Activated naive CD4-positive, alpha-beta T cell treated with anti-CD3 and anti-CD28 coated beads, Interleukin-2, amount 10 ng/mL, durations not matched to agents 7 days and 5 days (primary cell): ENCODE results near the gene C5orf46.

Source experiments
- CTCF ChIA-PET: fragments of 350-600 bp; sonication (Branson Sonifier 250); formaldehyde crosslinking; loops from one replicate; lab custom pipeline; 2021; ENCODE audit warnings: antibody characterized with exemption; lab: Charles Lee
- DNase-seq: peaks from one replicate; pipeline ENCODE4 v3.0.0-alpha.2; 2020
- H3K27ac Mint-ChIP-seq: one replicate; pipeline ENCODE4 v1.8.0; 2021; ENCODE audit warnings: mild to moderate bottlenecking, moderate library complexity, mixed read lengths
- H3K27me3 Mint-ChIP-seq: one replicate; pipeline ENCODE4 v1.8.0; 2021; ENCODE audit warnings: mild to moderate bottlenecking, mixed read lengths
- H3K36me3 Mint-ChIP-seq: one replicate; pipeline ENCODE4 v1.8.0; 2021; ENCODE audit warnings: mixed read lengths
- H3K4me1 Mint-ChIP-seq: one replicate; pipeline ENCODE4 v1.8.0; 2021; ENCODE audit warnings: mixed read lengths
- H3K4me3 Mint-ChIP-seq: one replicate; pipeline ENCODE4 v1.8.0; 2021; ENCODE audit warnings: mild to moderate bottlenecking, moderate library complexity, mixed read lengths
- H3K9me3 Mint-ChIP-seq: one replicate; pipeline ENCODE4 v1.8.0; 2021; ENCODE audit warnings: mixed read lengths

C5orf46 gene

GRCh38 chr5:147857302-147858129, 48.8 kb downstream of the C5orf46 start:
- H3K4me1 Mint-ChIP-seq: no peaks in the 10 kb centered on the region

GRCh38 chr5:147856801-147857200, 49.5 kb downstream of the C5orf46 start:
- CTCF ChIA-PET: interaction anchor here (1.8 kb wide), 1 partner anchor 13 kb away, joined by 5 read pairs; no protein-coding TSS in a partner anchor
- H3K4me3 Mint-ChIP-seq: no peak overlapping the region
- DNase-seq: no peak
- no peaks in the 10 kb centered on the region for H3K4me1 Mint-ChIP-seq
- no peaks in the 10 kb centered on the region for H3K9me3 Mint-ChIP-seq
- no peaks in the 10 kb centered on the region for H3K27me3 Mint-ChIP-seq
- H3K36me3 Mint-ChIP-seq: no peaks in the 10 kb centered on the region
- H3K27ac Mint-ChIP-seq: no peak overlapping the region

More at GRCh38 chr5:147857302-147858129, 48.8 kb downstream of the C5orf46 start:
- Mint-ChIP-seq H3K4me3 (no peak overlapping the region), H3K9me3 (no peaks in the 10 kb centered on the region), H3K36me3 (no peaks in the 10 kb centered on the region), H3K27ac (no peak overlapping the region), H3K27me3 (no peaks in the 10 kb centered on the region)
- DNase-seq: peak; percentile 60
- CTCF ChIA-PET: interaction anchor here (1.8 kb wide), 1 partner anchor 14 kb away, joined by 5 read pairs; no protein-coding TSS in a partner anchor

GRCh38 chr5:147855774-147856069, 50.6 kb downstream of the C5orf46 start:
- Mint-ChIP-seq H3K9me3 (no peaks in the 10 kb centered on the region), H3K27ac (no peak overlapping the region), H3K27me3 (no peaks in the 10 kb centered on the region), H3K36me3 (no peaks in the 10 kb centered on the region), H3K4me1 (no peaks in the 10 kb centered on the region), H3K4me3 (no peak overlapping the region)
- CTCF ChIA-PET: interaction anchor here (1.2 kb wide), 1 partner anchor 875 kb away, joined by 4 read pairs; no protein-coding TSS in a partner anchor
- no peak for DNase-seq

- no peak overlapping the region for H3K4me3 Mint-ChIP-seq
- H3K9me3 Mint-ChIP-seq: no peaks in the 10 kb centered on the region
- H3K27ac Mint-ChIP-seq: no peak overlapping the region
- H3K4me1 Mint-ChIP-seq: no peaks in the 10 kb centered on the region
- no peaks in the 10 kb centered on the region for H3K36me3 Mint-ChIP-seq
- no peak for DNase-seq
- CTCF ChIA-PET: interaction anchor here (0.8 to 1.2 kb wide), 2 partner anchors 265 to 876 kb away, joined by 4 read pairs; no protein-coding TSS in a partner anchor
- no peaks in the 10 kb centered on the region for H3K27me3 Mint-ChIP-seq
Observed at GRCh38 chr5:147854894-147855773, 51.2 kb downstream of the C5orf46 start.

- H3K27ac Mint-ChIP-seq: no peak overlapping the region
- H3K4me3 Mint-ChIP-seq: no peak overlapping the region
- H3K27me3 Mint-ChIP-seq: no peaks in the 10 kb centered on the region
- no peaks in the 10 kb centered on the region for H3K9me3 Mint-ChIP-seq
- DNase-seq: no peak
- CTCF ChIA-PET: interaction anchor here (0.8 to 1.2 kb wide), 2 partner anchors 266 to 877 kb away, joined by 4 read pairs; no protein-coding TSS in a partner anchor
- H3K4me1 Mint-ChIP-seq: no peaks in the 10 kb centered on the region
- H3K36me3 Mint-ChIP-seq: no peaks in the 10 kb centered on the region
Observed at GRCh38 chr5:147854331-147854730, 52.0 kb downstream of the C5orf46 start.

- Mint-ChIP-seq H3K27me3 (no peaks in the 10 kb centered on the region), H3K27ac (no peak overlapping the region), H3K9me3 (no peaks in the 10 kb centered on the region), H3K36me3 (no peaks in the 10 kb centered on the region), H3K4me3 (no peak overlapping the region), H3K4me1 (no peaks in the 10 kb centered on the region)
- DNase-seq: no peak
- CTCF ChIA-PET: no interaction called here
Observed at GRCh38 chr5:147853372-147853987, 52.9 kb downstream of the C5orf46 start.

- no peaks in the 10 kb centered on the region for H3K9me3 Mint-ChIP-seq
- H3K36me3 Mint-ChIP-seq: no peaks in the 10 kb centered on the region
- H3K27ac Mint-ChIP-seq: no peak overlapping the region
- CTCF ChIA-PET: no interaction called here
- no peak for DNase-seq
- H3K27me3 Mint-ChIP-seq: no peaks in the 10 kb centered on the region
- no peaks in the 10 kb centered on the region for H3K4me1 Mint-ChIP-seq
- no peak overlapping the region for H3K4me3 Mint-ChIP-seq
Observed at GRCh38 chr5:147852365-147852764, 54.0 kb downstream of the C5orf46 start.

- H3K27me3 Mint-ChIP-seq: no peaks in the 10 kb centered on the region
- no peak overlapping the region for H3K27ac Mint-ChIP-seq
- no peaks in the 10 kb centered on the region for H3K9me3 Mint-ChIP-seq
- H3K36me3 Mint-ChIP-seq: no peaks in the 10 kb centered on the region
- no peaks in the 10 kb centered on the region for H3K4me1 Mint-ChIP-seq
- no peak for DNase-seq
- CTCF ChIA-PET: no interaction called here
- H3K4me3 Mint-ChIP-seq: no peak overlapping the region
Observed at GRCh38 chr5:147851578-147851977, 54.8 kb downstream of the C5orf46 start.

GRCh38 chr5:147849226-147849625, 57.1 kb downstream of the C5orf46 start:
- no peak for DNase-seq
- Mint-ChIP-seq H3K27me3 (no peaks in the 10 kb centered on the region), H3K36me3 (no peaks in the 10 kb centered on the region), H3K4me3 (no peak overlapping the region), H3K9me3 (no peaks in the 10 kb centered on the region), H3K4me1 (no peaks in the 10 kb centered on the region), H3K27ac (no peak overlapping the region)
- CTCF ChIA-PET: interaction anchor here (1.8 kb wide), 1 partner anchor 10 kb away, joined by 5 read pairs; no protein-coding TSS in a partner anchor

- DNase-seq: no peak
- Mint-ChIP-seq H3K4me3 (no peak overlapping the region), H3K27me3 (no peaks in the 10 kb centered on the region), H3K36me3 (no peaks in the 10 kb centered on the region), H3K9me3 (no peaks in the 10 kb centered on the region), H3K4me1 (no peaks in the 10 kb centered on the region), H3K27ac (no peak overlapping the region)
- CTCF ChIA-PET: no interaction called here
Observed at GRCh38 chr5:147845618-147846017, 60.7 kb downstream of the C5orf46 start.

GRCh38 chr5:147844846-147845245, 61.5 kb downstream of the C5orf46 start:
- Mint-ChIP-seq H3K9me3 (no peaks in the 10 kb centered on the region), H3K4me3 (no peak overlapping the region), H3K36me3 (no peaks in the 10 kb centered on the region), H3K4me1 (no peaks in the 10 kb centered on the region), H3K27ac (no peak overlapping the region), H3K27me3 (no peaks in the 10 kb centered on the region)
- CTCF ChIA-PET: interaction anchor here (1.8 kb wide), 1 partner anchor 12 kb away, joined by 5 read pairs; no protein-coding TSS in a partner anchor
- no peak for DNase-seq

- H3K4me3 Mint-ChIP-seq: no peak overlapping the region
- no peaks in the 10 kb centered on the region for H3K4me1 Mint-ChIP-seq
- DNase-seq: no peak
- no peak overlapping the region for H3K27ac Mint-ChIP-seq
- CTCF ChIA-PET: interaction anchor here (1.8 kb wide), 1 partner anchor 14 kb away, joined by 5 read pairs; no protein-coding TSS in a partner anchor
- no peaks in the 10 kb centered on the region for H3K27me3 Mint-ChIP-seq
- no peaks in the 10 kb centered on the region for H3K36me3 Mint-ChIP-seq
- H3K9me3 Mint-ChIP-seq: no peaks in the 10 kb centered on the region
Observed at GRCh38 chr5:147842869-147843268, 63.5 kb downstream of the C5orf46 start.
